SK-N-SH treated with all-trans-retinoic acid at 6 μM for 48 hours (cell line): ENCODE measurements around the gene PACSIN2.

ENCODE experiments used
- ATAC-seq: fragments of 200-7000 bp; cut with Tn5 transposase; 3 replicates; pipeline ENCODE4 v1.9.1; 2020; ENCODE audit warnings: mild to moderate bottlenecking, moderate library complexity
- ARNTL ChIP-seq: fragments of 450-650 bp; formaldehyde crosslinking; IDR thresholded peaks from 2 replicates; pipeline ENCODE4 v1.5.0; 2020; ENCODE audit warnings: low read depth, mild to moderate bottlenecking, moderate library complexity, borderline replicate concordance
- BACH2 ChIP-seq: fragments of 250-450 bp; sonication (Bioruptor Pico); IDR thresholded peaks from 2 replicates; pipeline ENCODE4 v1.9.0; 2021; ENCODE audit warnings: mild to moderate bottlenecking, borderline replicate concordance
- CREB5 ChIP-seq: fragments of 250-450 bp; sonication (Bioruptor Pico); IDR thresholded peaks from 2 replicates; pipeline ENCODE4 v1.5.1; 2020; ENCODE audit warnings: low read depth, mild to moderate bottlenecking, moderate library complexity
- CSDC2 ChIP-seq: fragments of 250-450 bp; sonication (Bioruptor Pico); IDR thresholded peaks from 2 replicates; pipeline ENCODE4 v1.5.0; 2020; ENCODE audit warnings: mild to moderate bottlenecking, moderate library complexity
- CSRNP3 ChIP-seq: fragments of 250-450 bp; sonication (Bioruptor Pico); IDR thresholded peaks from 2 replicates; pipeline ENCODE4 v1.5.1; 2021; ENCODE audit warnings: mild to moderate bottlenecking, moderate library complexity
- ESRRG ChIP-seq: fragments of 250-450 bp; sonication (Bioruptor Pico); IDR thresholded peaks from 2 replicates; pipeline ENCODE4 v1.6.1; 2021; ENCODE audit warnings: mild to moderate bottlenecking
- GLIS3 ChIP-seq: fragments of 250-450 bp; sonication (Bioruptor Pico); IDR thresholded peaks from 2 replicates; pipeline ENCODE4 v1.5.0; 2020; ENCODE audit warnings: mild to moderate bottlenecking, moderate library complexity
- ISL1 ChIP-seq: fragments of 250-450 bp; sonication (Bioruptor Pico); IDR thresholded peaks from 2 replicates; pipeline ENCODE4 v2.1.2; 2022; ENCODE audit warnings: mild to moderate bottlenecking, moderate library complexity
- OSR1 ChIP-seq: fragments of 250-450 bp; sonication (Bioruptor Pico); IDR thresholded peaks from 2 replicates; pipeline ENCODE4 v1.8.0; 2022; ENCODE audit warnings: moderate library complexity, mild to moderate bottlenecking, inconsistent platforms
- PATZ1 ChIP-seq: fragments of 250-450 bp; sonication (Bioruptor Pico); IDR thresholded peaks from 2 replicates; pipeline ENCODE4 v1.8.0; 2020; ENCODE audit warnings: mild to moderate bottlenecking, moderate library complexity, borderline replicate concordance
- POU6F1 ChIP-seq: fragments of 250-450 bp; sonication (Bioruptor Pico); IDR thresholded peaks from 2 replicates; pipeline ENCODE4 v1.8.0; 2021; ENCODE audit warnings: low read depth, mild to moderate bottlenecking, moderate library complexity, borderline replicate concordance
- PPARA ChIP-seq: fragments of 250-450 bp; sonication (Bioruptor Pico); IDR thresholded peaks from 2 replicates; pipeline ENCODE4 v1.5.0; 2020; ENCODE audit warnings: mild to moderate bottlenecking, borderline replicate concordance
- RARB ChIP-seq: fragments of 250-450 bp; sonication (Bioruptor Pico); IDR thresholded peaks from 2 replicates; pipeline ENCODE4 v1.8.0; 2021; ENCODE audit warnings: mild to moderate bottlenecking, moderate library complexity
- SNAI2 ChIP-seq: fragments of 250-450 bp; sonication (Bioruptor Pico); IDR thresholded peaks from 2 replicates; pipeline ENCODE4 v1.5.0; 2020; ENCODE audit warnings: mild to moderate bottlenecking, moderate library complexity
- TCF4 ChIP-seq: fragments of 250-450 bp; sonication (Bioruptor Pico); IDR thresholded peaks from 2 replicates; pipeline ENCODE4 v1.8.0; 2021; ENCODE audit warnings: mild to moderate bottlenecking, moderate library complexity, borderline replicate concordance
- TOX ChIP-seq: fragments of 250-450 bp; sonication (Bioruptor Pico); IDR thresholded peaks from 2 replicates; pipeline ENCODE4 v1.8.0; 2021; ENCODE audit warnings: mild to moderate bottlenecking, moderate library complexity, borderline replicate concordance
- TSHZ2 ChIP-seq: fragments of 250-450 bp; sonication (Bioruptor Pico); IDR thresholded peaks from 2 replicates; pipeline ENCODE4 v1.5.0; 2020; ENCODE audit warnings: mild to moderate bottlenecking, moderate library complexity
- ZC3H10 ChIP-seq: fragments of 250-450 bp; sonication (Bioruptor Pico); IDR thresholded peaks from 2 replicates; pipeline ENCODE4 v1.5.1; 2021; ENCODE audit warnings: mild to moderate bottlenecking, moderate library complexity
- ZFP3 ChIP-seq: fragments of 250-450 bp; sonication (Bioruptor Pico); IDR thresholded peaks from 2 replicates; pipeline ENCODE4 v1.5.0; 2020; ENCODE audit warnings: mild to moderate bottlenecking, moderate library complexity
- ZFP30 ChIP-seq: fragments of 450-650 bp; formaldehyde crosslinking; IDR thresholded peaks from 2 replicates; pipeline ENCODE4 v1.5.0; 2022; ENCODE audit warnings: mild to moderate bottlenecking, moderate library complexity
- ZNF565 ChIP-seq: fragments of 450-650 bp; formaldehyde crosslinking; conservative IDR thresholded peaks from 2 replicates; pipeline ENCODE4 v1.5.0; 2020; ENCODE audit warnings: low read depth, mild to moderate bottlenecking, moderate library complexity
- ZNF8 ChIP-seq: fragments of 450-650 bp; formaldehyde crosslinking; IDR thresholded peaks from 2 replicates; pipeline ENCODE4 v1.5.0; 2020; ENCODE audit warnings: mild to moderate bottlenecking, moderate library complexity

Gene PACSIN2

GRCh38 chr22:42960531-42961399, 54.2 kb downstream of the PACSIN2 start:
- no peak for TF ChIP-seq CREB5 (CRISPR knock-in tag)
- TF ChIP-seq ZNF565 (CRISPR knock-in tag), result no peak
- TF ChIP-seq ZNF8 (CRISPR knock-in tag), result no peak
- no peak for TF ChIP-seq ARNTL (CRISPR knock-in tag)
- no peak for TF ChIP-seq ZC3H10 (CRISPR knock-in tag)
- TF ChIP-seq POU6F1 (CRISPR knock-in tag), result no peak

GRCh38 chr22:42959576-42960509, 55.1 kb downstream of the PACSIN2 start:
- ATAC-seq, result peak; percentile 90
- TF ChIP-seq ZNF8 (CRISPR knock-in tag), result no peak
- peak; percentile 52; the same call in 1 of the 2 replicates for TF ChIP-seq ZFP3 (CRISPR knock-in tag)

More at GRCh38 chr22:42960531-42961399, 54.2 kb downstream of the PACSIN2 start:
- ATAC-seq, result no peak

- ATAC-seq, result no peak
- TF ChIP-seq OSR1 (CRISPR knock-in tag) (no peak), ZFP30 (CRISPR knock-in tag) (no peak), ISL1 (CRISPR knock-in tag) (no peak), TCF4 (CRISPR knock-in tag) (no peak), POU6F1 (CRISPR knock-in tag) (no peak), CSRNP3 (CRISPR knock-in tag) (no peak), TOX (CRISPR knock-in tag) (no peak), RARB (CRISPR knock-in tag) (no peak), GLIS3 (no peak), BACH2 (CRISPR knock-in tag) (no peak)
- TF ChIP-seq, all 23 proteins: peak for 0
Observed at GRCh38 chr22:42958937-42959336, 56.0 kb downstream of the PACSIN2 start.

GRCh38 chr22:42957958-42958357, 57.0 kb downstream of the PACSIN2 start:
- no peak for ATAC-seq
- TF ChIP-seq OSR1 (CRISPR knock-in tag) (no peak), ZNF565 (CRISPR knock-in tag) (no peak), PPARA (no peak), TSHZ2 (CRISPR knock-in tag) (no peak), ESRRG (CRISPR knock-in tag) (no peak), BACH2 (CRISPR knock-in tag) (no peak), CSDC2 (CRISPR knock-in tag) (no peak), ISL1 (CRISPR knock-in tag) (no peak; the same call in 1 of the 2 replicates), TCF4 (CRISPR knock-in tag) (no peak), PATZ1 (CRISPR knock-in tag) (no peak), ZNF8 (CRISPR knock-in tag) (no peak), ARNTL (CRISPR knock-in tag) (no peak), SNAI2 (no peak)
